ENCODE results near the gene ACSS3. TPM values are rescaled to one million over a fixed set of nuclear protein-coding genes. Genes with fewer than 3 reads are reported as not detected.

The ACSS3 gene
- total RNA-seq, 6 donors from 2014 or later = 23.5 to 61.8 (median 26.0) TPM

DNA sequence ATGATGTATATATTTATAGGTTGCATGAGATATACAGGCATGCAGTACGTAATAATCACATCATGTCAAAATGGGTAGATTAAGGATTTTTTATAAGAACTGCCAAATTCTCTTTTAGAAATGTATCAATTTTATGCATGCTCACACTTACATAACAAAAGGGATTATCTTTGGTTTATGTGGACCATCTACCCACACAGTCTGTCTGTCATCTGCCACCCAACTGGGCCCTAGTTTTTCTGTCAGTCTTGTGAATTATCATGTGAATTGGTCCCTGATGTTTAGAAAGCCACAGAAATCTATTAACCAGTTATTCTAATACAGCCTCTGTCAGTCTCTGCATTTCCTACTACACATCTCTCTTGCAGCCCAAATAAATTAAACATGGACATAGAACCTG lies 133.4 kb downstream of the ACSS3 start:
- DNase-seq = no peak
- no peak for ATAC-seq (ENCODE audit: low FRiP score in 2 of 2)
- Histone ChIP-seq H3K9me3 (no peaks in the 10 kb centered on the region), H3K36me3 (no peaks in the 10 kb centered on the region), H3K27me3 (no peaks in the 10 kb centered on the region), H3K4me3 (no peak overlapping the region), H3K27ac (no peak overlapping the region), H3K4me1 (no peaks in the 10 kb centered on the region)
- WGBS, 2 donors = 92 to 96% methylated on average over 1 of the region's 1 CpG
- TF ChIP-seq, protein P1, sequence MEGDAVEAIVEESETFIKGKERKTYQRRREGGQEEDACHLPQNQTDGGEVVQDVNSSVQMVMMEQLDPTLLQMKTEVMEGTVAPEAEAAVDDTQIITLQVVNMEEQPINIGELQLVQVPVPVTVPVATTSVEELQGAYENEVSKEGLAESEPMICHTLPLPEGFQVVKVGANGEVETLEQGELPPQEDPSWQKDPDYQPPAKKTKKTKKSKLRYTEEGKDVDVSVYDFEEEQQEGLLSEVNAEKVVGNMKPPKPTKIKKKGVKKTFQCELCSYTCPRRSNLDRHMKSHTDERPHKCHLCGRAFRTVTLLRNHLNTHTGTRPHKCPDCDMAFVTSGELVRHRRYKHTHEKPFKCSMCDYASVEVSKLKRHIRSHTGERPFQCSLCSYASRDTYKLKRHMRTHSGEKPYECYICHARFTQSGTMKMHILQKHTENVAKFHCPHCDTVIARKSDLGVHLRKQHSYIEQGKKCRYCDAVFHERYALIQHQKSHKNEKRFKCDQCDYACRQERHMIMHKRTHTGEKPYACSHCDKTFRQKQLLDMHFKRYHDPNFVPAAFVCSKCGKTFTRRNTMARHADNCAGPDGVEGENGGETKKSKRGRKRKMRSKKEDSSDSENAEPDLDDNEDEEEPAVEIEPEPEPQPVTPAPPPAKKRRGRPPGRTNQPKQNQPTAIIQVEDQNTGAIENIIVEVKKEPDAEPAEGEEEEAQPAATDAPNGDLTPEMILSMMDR (IDR thresholded peaks at IDR 0.05) = no peak

DNA sequence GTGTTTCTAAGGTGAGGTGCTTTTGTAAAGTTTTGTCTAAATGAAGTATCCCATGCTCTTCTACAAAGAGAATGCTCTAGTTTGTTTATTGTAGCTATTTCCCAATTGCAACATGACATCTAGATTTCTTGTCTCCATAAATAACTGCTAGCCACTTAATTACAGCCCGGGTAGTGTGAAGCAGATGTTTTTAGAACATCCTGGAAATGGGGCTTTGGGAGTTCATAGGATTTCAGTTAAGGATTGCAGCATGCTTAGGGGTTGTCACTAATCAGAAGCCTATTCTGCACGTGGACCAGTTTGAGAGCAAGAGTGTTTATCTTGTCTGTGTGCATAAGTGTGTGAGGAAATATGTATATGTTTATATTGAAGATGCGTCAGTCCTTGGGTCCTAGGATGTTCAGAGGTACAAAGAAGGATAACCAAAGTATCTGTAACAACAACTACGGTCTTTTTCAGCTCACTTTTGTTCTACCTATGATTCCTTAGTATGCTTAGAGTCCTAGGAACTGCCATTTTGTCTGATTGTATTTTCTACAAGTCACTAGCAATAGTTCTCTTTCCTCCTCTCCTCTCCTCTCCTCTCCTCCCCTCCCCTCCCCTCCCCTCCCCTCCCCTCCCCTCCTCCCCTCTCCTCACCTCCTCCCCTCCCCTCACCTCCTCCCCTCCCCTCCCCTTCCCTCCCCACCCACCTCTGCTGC lies 135.3 kb downstream of the ACSS3 start:
- DNase-seq = no peak
- 51 to 59% methylated on average over 4 of the region's 4 CpGs for WGBS, 2 donors
- no peaks in the 10 kb centered on the region for H3K36me3 ChIP-seq

DNA sequence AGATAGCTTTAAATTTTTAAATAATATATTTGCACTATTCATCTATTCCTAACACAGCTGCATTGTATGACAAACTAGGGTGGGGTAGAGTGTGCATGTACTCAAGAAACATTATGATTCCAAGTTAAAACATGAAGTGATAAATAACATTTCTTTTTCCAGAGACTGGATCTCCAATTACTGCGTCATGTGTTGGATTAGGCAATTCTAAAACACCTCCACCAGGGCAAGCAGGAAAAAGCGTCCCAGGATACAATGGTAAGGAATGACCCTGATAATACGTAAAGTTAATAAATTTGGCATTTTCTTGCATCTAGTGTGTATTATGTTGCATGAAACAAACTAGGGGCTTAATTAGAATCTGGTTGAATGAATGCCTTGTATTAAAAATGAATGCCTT lies 138.9 kb downstream of the ACSS3 start:
- no peak for TF ChIP-seq POLR2AphosphoS5 (IDR thresholded peaks at IDR 0.05)
- no peak for TF ChIP-seq EP300 (IDR thresholded peaks at IDR 0.05)
- TF ChIP-seq, protein P1 (IDR thresholded peaks at IDR 0.05) = no peak
- TF ChIP-seq POLR2A (IDR thresholded peaks at IDR 0.05) = no peak
- no peak for ATAC-seq (ENCODE audit: low FRiP score in 2 of 2)
- Histone ChIP-seq H3K36me3 (no peaks in the 10 kb centered on the region), H3K4me1 (no peaks in the 10 kb centered on the region), H3K4me3 (no peak overlapping the region), H3K27me3 (no peaks in the 10 kb centered on the region), H3K9me3 (no peaks in the 10 kb centered on the region), H3K27ac (no peak overlapping the region)
- WGBS, 2 donors = 92 to 96% methylated on average over 3 of the region's 3 CpGs
- no peak for DNase-seq

More for the DNA sequence above, 135.3 kb downstream of the ACSS3 start:
- no peaks in the 10 kb centered on the region for H3K4me1 ChIP-seq
- no peaks in the 10 kb centered on the region for H3K9me3 ChIP-seq
- H3K27ac ChIP-seq = no peak overlapping the region
- no peak for TF ChIP-seq POLR2AphosphoS5 (IDR thresholded peaks at IDR 0.05)
- TF ChIP-seq POLR2A (IDR thresholded peaks at IDR 0.05) = no peak
- no peak for ATAC-seq (ENCODE audit: low FRiP score in 2 of 2)
- H3K27me3 ChIP-seq = no peaks in the 10 kb centered on the region
- no peak overlapping the region for H3K4me3 ChIP-seq

DNA sequence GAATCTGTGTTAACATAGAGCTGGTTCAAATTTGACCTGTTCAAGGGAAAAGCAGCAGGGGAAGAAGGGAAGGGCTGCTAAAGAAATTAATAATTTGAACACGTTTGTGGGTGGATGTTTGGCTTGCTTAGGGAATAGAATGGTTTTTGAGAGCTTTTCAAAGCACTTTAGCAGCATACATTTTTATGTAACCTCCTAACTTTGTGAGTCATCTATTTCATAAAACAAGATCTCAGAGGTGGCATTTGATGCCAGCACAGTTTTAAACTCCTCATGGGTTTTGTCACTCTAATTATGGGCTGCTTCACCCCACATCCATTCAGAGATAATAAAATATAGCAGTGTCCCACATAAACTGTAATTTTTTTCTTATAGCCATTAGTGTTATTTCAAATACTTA lies 143.8 kb downstream of the ACSS3 start:
- 19 to 23% methylated on average over 1 of the region's 1 CpG for WGBS, 2 donors
- Histone ChIP-seq H3K4me3 (no peak overlapping the region), H3K4me1 (no peaks in the 10 kb centered on the region), H3K27ac (no peak overlapping the region), H3K36me3 (no peaks in the 10 kb centered on the region), H3K9me3 (no peaks in the 10 kb centered on the region), H3K27me3 (no peaks in the 10 kb centered on the region)
- DNase-seq (no peak), ATAC-seq (ENCODE audit: low FRiP score in 2 of 2) (no peak)
- TF ChIP-seq EP300 (IDR thresholded peaks at IDR 0.05) (no peak), POLR2AphosphoS5 (IDR thresholded peaks at IDR 0.05) (no peak), POLR2A (IDR thresholded peaks at IDR 0.05) (no peak)
- TF ChIP-seq, protein P1 (IDR thresholded peaks at IDR 0.05) = no peak

DNA sequence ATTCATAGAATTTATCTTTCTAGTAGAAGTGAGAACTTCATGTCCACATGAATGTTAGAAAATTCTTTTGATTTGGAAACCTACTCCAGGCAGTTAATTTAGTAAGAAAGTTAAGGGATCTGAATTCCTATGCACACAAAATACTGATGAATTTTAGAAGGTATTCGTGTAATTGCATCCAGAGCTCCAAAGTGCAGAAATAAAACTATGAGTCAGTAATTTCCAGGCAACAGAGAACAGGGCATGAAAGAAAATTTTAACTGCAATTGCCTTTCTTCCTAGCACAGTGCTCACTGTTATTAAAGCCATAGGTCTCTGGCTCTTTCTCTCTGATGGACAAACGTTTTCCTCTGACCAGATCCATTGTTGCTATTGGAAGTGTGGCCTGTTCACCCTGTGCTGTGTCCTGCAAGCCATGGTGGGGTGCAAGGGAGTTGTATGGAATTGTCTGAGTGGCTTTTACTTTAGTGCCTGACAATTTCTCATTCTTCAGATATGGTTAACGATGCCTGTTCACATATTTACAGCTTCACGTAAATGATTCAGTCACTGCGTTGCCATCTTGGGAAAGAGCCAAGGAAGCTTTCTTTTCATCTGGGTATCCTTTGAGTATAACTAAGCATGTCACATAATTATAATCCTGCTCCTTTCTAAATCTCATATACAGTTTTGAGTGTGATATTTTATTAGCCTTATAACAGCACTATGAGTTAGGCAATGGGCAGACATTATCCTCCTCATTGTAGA lies 145.1 kb downstream of the ACSS3 start:
- Histone ChIP-seq H3K4me1 (no peaks in the 10 kb centered on the region), H3K4me3 (no peak overlapping the region), H3K9me3 (no peaks in the 10 kb centered on the region), H3K27me3 (no peaks in the 10 kb centered on the region), H3K36me3 (no peaks in the 10 kb centered on the region), H3K27ac (no peak overlapping the region)
- WGBS, 2 donors = 68 to 70% methylated on average over 5 of the region's 5 CpGs
- DNase-seq (no peak), ATAC-seq (ENCODE audit: low FRiP score in 2 of 2) (no peak)
- TF ChIP-seq, protein P1 (IDR thresholded peaks at IDR 0.05) = no peak
- TF ChIP-seq EP300 (IDR thresholded peaks at IDR 0.05) (no peak), POLR2AphosphoS5 (IDR thresholded peaks at IDR 0.05) (no peak), POLR2A (IDR thresholded peaks at IDR 0.05) (no peak)
